Skin of body (tissue), 2 donors: ENCODE results near the gene VPS45. TPM values are rescaled to one million over a fixed set of nuclear protein-coding genes. Genes with fewer than 3 reads are reported as not detected.
A peak's percentile ranks its signal among the peaks of the same experiment; 100 is the strongest.
"Not testable (repeated sequence)": the region's sequence is repeated elsewhere in the genome, so short reads cannot be mapped to it uniquely, and the experiment has no call there.

Experiments used
- DNase-seq: peaks from one replicate; lab custom pipeline; 2025; lab: John Stamatoyannopoulos, UW
- total RNA-seq: library from RNA; depleted of rRNA; stranded (reverse); fragments of >200 nt; gene quantifications from one replicate; pipeline ENCODE4 v1.2.3, GENCODE V29; 2014

The VPS45 gene
- total RNA-seq, 1 donor from 2014 or later = 59.3 TPM

DNA sequence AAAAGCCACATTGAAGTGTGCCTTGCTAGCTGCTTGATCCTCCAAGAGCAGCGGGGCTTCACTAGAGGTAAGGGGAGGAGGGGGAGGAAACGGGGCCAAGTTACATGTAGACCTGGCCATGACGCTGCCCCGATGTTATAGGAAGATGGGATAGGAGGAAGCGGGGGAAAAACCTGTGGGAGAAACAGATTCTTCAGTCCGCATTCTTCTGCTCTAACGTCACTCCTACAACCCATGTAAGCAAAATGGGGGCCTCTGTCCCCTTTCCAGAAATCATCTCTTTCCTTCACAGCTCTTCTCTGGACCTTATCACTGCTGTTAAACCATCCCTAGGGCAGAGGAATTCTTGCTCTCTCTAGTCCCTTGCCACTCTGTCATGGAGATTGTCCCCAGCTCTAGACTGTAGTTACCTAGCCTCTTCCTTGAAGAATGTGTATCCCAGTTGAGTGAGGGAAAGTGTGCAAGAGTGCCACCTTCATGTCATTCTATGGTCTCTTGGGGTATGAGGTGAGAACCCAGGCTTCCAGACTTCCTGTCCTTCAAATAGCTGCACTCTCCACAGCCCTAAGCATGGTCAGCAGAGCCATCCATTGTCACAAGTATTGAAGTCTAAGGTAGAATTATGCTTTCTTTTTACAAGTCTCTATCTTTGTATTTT, 93.5 kb downstream of the VPS45 start:
- no peak for DNase-seq

DNA sequence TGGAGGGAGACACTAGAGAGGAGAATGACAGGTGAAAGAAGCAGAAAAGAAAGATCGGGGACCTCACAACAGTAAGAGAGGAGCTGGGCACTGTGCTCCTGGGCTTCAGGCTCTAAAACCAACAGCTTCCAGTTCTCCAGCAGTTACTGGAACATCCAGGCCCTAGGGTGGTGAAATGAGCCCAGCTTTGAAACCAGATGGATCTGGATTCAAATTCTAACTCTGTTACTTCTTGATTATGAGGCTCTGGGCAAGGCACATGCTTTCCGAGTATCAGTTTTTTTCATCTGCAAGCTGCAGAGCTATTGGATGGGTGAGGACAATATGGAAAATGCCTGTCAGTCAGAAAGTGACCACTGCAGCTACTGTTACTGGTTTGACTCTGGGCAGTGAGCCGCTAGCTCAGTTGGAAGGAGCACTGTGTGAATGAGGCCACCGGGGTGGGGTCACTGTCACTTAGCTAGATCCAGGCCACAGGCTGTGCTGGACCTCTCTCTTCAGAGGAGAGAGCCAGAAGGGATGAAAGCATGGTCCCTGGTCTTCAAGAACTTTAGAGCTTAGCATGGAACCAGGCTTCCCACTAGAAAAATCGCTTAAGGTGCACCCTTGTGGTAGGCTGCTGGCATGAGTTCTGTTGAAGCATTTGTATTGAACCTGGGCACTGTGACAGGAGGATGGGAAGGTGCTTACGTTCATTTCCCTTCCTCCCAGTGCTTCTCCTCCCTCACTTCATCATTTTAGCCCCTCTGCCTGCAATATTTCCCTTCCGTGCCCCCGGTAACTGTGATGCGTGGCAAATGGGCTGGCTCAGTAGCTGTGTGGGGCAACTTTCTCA, 94.4 kb downstream of the VPS45 start:
- DNase-seq = no peak

DNA sequence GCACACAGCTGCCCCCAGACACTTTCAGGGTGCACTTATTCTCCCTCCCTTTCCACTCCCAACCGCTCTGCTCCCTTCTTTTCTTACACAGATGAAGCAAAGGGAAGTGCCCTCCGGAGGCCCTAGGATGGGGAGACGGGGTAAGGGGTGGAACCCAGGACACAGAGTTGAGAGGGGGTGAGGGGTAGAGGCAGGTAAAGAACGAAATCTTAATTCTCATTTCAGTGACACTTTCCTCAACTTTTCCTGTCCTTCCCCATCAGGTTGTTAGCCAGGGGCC, 94.9 kb downstream of the VPS45 start:
- DNase-seq = no peak

DNA sequence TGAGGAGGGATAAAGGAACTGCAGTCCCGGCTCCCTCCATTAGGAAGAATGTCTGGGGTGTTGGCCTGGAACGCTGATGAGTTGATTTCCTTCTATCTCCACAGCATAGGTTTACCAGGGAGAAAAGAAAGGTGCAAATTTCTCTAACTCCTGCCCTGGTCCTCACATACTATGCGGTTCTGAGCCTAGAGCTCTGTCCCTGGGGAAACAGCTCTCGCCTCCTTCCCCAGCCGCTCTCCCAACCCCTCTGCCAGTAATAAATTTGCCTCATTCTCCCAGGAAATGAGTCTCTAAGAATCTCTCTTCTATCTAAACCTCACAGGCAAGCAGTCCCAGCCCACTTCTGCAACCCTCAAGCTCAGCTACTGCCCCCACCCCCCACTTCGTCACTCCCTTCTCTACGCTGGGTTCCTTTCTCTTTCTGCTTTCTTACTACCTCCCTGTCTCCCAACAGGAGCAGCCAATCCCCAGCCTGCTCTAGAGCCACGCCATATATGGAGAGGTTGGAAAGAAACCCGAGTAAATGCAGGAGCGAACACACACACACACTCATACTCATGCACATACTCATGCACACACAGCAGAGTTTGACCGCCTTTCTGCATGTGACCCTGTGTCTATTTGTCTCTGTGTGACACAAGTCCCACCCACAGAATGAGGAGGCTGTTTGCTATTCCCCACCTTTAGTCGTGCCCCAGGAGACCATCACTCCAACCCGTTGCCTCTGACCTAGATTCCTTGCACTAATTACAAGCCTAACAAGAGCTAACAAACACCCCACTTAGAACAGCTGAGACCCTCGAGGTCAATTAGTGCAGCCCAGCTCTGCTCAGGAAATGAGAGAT, 95.5 kb downstream of the VPS45 start:
- peak; percentile 98 for DNase-seq

DNA sequence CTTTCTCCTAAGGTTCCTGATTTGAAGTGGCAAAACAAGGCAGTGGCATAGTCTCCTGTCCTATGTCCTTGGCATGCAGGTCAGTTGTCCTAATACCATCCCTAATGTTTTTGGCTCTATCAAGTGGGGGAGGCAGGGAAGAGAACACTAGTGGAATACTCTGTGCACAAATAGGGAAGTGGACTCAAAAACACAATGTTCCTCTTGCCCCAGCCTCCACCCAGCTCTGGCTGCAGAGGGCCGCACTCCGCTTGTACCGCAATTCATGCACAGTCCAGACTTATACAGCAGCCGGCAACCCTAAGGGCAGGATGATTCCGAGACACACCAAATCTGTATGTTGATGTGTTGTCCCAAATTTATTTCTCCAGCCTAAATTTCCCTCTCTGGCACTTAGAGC, 96.6 kb downstream of the VPS45 start:
- no peak for DNase-seq

DNA sequence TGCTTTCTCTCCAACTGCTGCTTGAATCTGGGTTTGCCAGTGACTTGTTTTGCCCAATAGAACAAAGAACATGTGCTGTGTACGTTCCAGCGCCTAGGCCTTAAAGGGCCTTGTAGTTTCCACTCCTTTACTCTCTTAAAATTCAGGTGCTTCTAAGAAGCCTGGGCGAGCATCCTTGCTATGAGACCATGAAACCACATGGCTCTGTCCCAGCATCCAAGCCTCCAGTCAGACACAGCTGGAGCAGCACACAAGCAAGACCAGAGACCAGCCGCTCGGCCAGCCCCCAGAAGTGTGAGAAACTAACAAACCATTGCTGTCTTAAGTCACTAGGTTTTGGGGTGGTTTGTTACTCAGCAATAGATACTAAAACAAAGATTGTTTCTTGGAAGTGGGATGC, 97.2 kb downstream of the VPS45 start:
- no peak for DNase-seq

DNA sequence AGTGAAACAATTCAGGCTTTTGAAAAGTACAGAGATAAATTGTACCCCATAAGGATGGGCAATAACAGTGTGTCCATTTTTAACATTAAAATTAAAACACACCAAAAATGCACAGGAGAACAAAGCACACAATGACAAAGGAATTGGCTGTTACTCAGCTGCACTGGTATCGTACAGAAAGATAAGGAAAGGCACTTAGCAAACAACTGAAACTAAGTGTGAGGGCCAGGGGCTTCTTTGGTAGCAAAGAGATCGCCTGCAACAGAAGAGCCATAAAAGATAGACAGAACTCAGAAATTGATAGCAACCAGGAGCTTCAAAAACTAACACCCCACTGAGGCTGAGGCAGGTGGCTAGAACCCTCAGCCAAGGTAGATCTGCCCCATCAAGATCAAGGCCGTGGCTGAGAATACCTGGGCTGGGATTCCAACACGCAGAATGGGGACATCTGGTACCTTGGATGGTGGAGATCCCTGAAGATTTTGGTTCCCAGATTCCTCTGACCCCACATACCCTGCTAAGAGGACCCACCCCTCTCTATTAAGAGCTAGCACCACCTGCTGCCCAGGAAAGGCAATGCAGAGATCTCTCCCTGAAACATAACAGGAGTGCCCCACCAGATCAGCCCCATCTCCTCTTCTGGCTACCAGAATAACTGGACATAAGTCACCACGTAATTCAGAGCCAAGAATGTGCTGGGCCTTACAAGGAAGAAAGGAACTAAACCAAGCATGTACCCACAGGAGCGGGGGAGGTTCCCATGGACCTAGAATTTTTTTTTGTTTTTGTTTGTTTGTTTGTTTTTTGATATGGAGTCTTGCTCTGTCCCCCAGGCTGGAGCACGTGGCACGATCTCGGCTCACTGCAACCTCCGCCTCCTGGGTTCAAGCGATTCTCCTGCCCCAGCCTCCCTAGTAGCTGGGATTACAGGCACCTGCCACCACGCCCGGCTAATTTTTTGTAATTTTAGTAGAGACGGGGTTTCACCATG, 98.3 kb downstream of the VPS45 start:
- no peak for DNase-seq

DNA sequence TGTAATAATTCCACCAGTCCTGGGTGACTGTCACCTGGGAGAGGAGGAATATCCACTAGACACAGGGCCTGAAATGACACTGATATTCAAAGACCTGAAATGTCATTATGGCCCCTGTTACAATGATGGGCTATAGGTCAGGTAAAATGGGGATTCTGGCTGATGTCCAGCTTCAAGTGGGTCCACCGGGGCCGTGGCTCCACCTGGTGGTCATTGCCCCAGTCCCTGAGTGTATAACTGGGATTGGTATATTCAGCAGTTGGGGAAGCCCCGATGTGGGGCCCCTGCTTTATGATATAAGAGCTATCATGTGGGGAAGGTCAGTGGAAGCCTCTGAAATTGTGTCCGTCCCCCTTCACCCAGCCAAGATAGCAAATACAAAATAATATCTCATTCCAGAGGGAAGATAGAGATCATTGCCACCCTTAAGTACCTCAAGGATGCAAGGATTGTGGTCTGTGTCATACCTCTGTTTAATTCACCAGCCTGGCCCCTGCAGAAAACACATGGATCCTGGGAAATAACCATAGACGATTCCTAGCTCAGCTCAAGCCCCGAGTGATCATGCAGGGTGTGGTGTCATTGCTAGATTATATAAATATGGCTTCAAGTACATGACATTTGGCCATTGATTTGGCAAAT, 101.5 kb downstream of the VPS45 start:
- DNase-seq = no peak

DNA sequence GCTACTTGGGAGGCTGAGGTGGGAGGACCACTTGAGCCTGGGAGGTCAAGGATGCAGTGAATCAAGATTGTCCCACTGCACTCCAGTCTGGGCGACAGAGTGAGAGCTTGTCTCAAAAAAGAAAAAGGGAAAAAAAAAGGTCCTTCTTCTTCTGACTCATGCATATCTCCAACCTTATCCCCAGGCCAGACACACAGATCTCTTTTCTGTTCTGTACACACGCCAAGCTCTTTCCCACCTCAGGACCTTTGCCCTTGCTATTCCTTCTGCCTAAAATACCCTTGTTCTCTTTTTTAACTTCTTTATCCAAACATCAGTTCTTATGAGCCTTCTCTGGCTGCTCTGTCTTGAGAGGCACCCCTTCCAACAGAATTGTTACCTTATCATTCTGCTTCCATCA, 104.2 kb downstream of the VPS45 start:
- DNase-seq = no peak

DNA sequence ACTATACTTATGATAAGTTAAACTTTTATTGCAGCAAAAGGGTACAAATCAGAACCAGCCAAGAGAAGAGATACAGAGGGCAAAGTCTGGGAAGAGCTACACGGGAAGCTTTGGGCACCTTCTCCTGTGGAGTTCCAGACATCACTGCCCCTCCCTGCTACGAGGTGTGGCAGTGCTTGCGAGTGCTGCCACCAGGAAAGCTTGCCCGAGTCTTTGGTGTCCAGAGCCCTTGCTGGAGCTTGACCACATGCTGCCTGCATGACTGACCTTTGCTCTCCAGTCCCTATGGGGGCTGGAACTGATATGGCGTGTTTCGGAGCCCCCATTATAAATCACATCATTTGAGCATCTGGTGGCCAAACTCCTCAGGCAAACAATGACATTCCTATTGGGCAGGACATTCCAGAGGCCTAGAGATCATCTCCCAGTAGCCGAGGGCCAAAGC, 105.6 kb downstream of the VPS45 start:
- DNase-seq = no peak

DNA sequence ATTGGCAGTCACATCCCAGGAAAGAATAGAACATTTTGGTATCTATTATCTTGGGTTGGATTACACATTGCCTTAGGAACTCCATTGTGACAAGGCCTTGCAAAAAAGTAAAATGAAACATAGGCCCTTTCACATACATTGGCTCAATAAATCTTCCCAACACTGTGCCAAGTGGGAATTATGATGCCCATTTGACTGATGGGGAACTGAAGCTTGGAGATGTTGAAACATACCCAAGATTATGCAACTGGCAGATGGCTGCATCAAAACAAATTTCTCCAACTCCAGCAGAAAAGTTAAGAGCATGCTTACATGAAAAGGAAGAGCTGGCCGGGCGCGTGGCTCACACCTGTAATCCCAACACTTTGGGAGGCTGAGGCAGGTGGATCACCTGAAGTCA, 109.0 kb downstream of the VPS45 start:
- DNase-seq = no peak

DNA sequence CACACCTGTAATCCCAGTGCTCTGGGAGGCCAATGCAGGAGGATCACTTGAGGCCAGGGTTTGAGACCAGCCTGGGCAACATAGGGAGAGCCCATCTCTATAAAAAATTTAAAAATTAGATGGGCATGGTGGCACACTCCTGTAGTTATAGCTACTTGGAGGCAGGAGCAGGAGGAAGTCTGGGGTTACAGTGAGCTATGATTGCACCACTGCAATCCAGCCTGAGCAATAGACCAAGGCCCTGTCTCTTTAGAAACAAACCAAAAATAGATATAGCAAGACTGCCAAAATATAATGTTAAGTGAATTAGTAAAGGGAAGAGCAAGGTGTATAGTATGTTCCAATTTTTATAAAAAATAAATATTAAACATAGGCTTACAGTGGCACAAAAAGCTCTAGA, 111.0 kb downstream of the VPS45 start:
- DNase-seq = no peak

DNA sequence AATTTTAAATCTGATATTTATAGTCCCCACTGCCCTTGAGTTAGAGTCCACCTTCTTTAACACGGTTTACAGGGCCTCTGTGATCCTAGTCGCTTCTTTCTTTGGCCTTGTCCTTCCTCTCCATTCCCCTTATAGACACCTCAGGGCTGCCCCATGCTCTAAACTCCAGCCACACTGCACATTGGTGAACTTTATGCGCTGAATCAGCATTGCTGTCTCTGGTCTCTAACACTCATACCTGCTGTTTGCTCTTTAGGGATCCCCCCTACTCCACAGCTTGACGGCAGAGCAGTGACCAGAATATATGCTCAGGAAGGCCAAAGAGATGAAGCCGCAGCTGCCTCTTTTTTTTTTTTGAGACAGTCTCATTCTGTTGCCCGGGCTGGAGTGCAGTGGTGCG, 112.3 kb downstream of the VPS45 start:
- DNase-seq = no peak

DNA sequence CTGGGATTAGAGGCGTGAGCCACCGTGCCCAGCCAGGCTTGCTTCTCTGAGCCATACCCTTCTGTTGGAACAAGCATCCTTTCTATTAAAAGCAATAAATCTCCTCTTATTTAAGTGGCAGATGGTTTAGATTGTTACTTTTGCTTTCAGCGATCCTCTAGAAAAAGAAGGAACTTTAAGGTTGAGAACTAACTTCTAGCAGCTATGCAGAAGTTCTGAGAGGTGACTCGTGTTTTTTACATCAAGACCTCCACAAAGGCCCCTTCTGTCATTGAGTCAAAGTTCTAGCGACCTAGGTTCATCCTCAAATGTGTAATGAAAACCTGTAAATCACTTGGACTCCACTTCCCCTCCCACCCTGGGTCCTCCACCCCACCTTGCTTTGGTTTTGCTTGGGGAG, 112.9 kb downstream of the VPS45 start:
- no peak for DNase-seq

DNA sequence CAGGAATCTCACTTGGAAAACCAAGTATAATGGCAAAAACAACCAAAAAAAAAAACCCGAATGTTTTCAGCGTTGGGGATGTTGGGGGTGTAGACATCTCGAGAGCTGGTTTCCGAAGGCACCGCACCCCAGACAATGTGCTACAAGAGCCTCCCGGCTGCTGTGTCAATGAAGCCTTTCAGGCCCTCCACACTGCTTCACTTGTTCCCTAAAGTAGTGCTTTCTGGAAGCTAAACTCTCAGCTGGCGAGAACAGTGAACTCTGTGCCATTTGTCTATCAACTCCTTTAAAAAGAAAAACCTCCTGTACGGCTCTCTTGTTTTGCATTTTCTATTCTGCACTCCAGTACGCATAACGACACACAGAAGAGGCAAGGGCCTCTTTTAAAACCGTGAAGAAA, 114.7 kb downstream of the VPS45 start:
- peak; percentile 27 for DNase-seq

DNA sequence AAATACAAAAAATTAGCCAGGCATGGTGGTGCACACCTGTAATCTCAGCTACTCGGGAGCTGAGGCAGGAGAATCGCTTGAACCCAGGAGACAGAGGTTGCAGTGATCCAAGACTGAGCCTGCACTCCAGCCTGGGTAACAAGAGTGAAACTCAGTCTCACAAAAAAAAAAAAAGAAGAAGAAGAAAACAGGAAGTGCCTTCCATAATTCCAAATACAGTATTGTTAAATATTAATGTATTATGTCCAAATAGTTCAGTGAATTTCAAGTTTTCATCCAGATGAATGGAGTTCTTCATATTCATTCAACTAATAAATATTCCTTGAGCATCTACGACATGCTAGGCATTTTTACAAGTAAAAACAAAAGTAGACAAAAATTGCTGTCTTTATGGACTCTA, 115.5 kb downstream of the VPS45 start:
- no peak for DNase-seq

DNA sequence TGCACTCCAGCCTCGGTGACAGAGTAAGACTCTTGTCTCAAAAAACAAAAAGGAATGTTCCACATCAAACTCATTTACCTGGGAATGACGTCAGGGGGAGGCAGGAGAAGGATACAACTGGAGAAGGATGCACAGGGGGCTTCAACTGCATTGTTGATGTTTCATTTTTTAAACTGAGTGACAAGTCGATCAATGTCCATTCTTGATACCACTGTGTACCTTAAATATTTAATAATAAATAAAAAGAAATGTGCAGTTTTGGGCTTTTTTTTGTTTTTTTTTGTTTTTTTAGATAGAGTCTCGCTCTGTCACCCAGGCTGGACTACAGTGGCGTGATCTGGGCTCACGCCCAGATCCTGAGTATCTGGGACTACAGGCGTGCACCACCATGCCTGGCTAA, 117.9 kb downstream of the VPS45 start:
- DNase-seq = no peak

DNA sequence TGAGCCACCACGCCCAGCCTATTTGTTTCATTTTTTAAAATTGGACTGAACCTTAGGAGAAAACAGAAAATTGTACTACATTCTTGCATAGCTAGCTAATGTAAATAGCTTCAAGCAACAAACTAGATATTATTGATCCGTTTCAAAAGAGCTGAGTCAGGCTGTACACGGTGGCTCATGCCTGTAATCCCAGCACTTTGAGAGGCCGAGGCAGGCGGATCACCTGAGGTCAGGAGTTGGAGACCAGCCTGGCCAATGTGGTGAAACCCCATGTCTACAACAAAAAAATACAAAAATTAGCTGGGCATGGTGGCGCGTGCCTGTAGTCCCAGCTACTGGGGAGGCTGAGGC, 118.8 kb downstream of the VPS45 start:
- not testable (repeated sequence) for DNase-seq

DNA sequence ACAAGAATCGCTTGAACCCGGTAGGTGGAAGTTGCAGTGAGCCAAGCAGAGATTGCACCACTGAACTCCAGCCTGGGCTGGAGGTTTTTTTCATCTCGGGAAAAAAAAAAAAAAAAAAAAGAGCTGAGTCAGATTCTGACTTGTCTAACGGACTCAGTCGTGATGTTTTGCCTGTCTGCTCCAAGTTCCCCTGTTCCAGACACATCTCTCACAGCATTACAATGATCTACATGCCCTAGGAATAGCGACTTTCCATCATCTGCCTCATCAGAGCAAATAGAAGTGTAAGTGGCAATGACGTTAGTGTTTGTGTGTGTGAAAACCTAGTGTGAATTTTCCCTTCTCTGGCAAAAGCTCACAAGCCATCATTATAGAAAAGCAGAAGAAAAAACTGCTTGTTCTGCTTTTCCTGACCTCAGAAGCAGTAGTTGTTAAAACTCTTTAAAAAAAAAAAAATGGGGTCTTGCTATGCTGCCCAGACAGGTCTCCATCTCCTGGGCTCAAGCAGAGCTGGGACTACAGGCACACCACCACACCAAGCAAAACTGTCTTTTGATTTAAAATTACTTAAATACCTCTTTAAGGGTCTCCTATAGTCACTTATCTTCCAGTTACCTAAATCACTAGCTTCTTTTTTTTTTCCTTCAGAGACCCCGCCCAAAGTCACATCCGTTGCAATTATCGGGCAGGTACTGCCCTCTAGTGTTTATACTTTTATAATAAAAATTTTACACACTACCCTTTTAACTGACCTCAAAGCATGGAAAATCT, 119.4 kb downstream of the VPS45 start:
- peak; percentile 23 for DNase-seq

DNA sequence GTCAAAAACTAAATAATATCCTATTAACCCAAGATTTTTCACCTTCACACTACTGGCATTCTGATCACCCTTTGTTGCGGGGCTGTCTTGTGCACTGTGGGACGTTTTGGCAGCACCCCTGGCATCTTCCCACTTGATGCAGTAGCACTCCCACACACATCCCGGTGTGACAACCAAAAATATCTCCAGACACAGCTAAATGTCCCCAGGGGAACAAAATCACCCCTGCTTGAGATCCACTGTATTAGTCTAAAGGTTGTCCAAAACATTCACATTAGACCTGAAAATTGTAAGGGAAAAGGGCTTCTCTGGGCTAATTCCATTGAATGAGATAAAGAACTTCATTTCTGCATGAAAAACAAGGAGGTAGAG, 120.0 kb downstream of the VPS45 start:
- DNase-seq = no peak
